ENCODE measurements around the gene CCDC172. TPM values are rescaled to one million over a fixed set of nuclear protein-coding genes. Genes with fewer than 3 reads are reported as not detected.

Gene CCDC172
- polyA plus RNA-seq, 2 donors: not detected

- H3K9me3 ChIP-seq (ENCODE audit: control insufficient read depth in 2 of 2, insufficient read depth in 1 of 2, low read depth in 1 of 2, low read length in 1 of 2): no peaks in the 10 kb centered on the region
- H3K4me3 ChIP-seq (ENCODE audit: low read depth in 1 of 2, low read length in 2 of 2): no peak overlapping the region
- WGBS, 2 donors: 78 to 81% methylated on average over 5 of the region's 5 CpGs
- no peak overlapping the region for H3K27ac ChIP-seq (ENCODE audit: low read depth in 2 of 2, low read length in 1 of 2)
- H3K36me3 ChIP-seq (ENCODE audit: control insufficient read depth in 2 of 2, insufficient read depth in 2 of 2, low read length in 1 of 2): no peaks in the 10 kb centered on the region
- H3K4me1 ChIP-seq (ENCODE audit: control insufficient read depth in 2 of 2, insufficient read depth in 2 of 2, low read length in 1 of 2): no peaks in the 10 kb centered on the region
- H3K27me3 ChIP-seq (ENCODE audit: control insufficient read depth in 1 of 2, insufficient read depth in 2 of 2, low read length in 2 of 2): no peaks in the 10 kb centered on the region
These were observed 86.1 kb downstream of the CCDC172 start for GRCh38 chr10:116410351-116410750.

- Histone ChIP-seq H3K27ac (ENCODE audit: low read depth in 2 of 2, low read length in 1 of 2) (no peak overlapping the region), H3K4me3 (ENCODE audit: low read depth in 1 of 2, low read length in 2 of 2) (no peak overlapping the region), H3K36me3 (ENCODE audit: control insufficient read depth in 2 of 2, insufficient read depth in 2 of 2, low read length in 1 of 2) (no peaks in the 10 kb centered on the region), H3K27me3 (ENCODE audit: control insufficient read depth in 1 of 2, insufficient read depth in 2 of 2, low read length in 2 of 2) (no peaks in the 10 kb centered on the region), H3K4me1 (ENCODE audit: control insufficient read depth in 2 of 2, insufficient read depth in 2 of 2, low read length in 1 of 2) (no peaks in the 10 kb centered on the region), H3K9me3 (ENCODE audit: control insufficient read depth in 2 of 2, insufficient read depth in 1 of 2, low read depth in 1 of 2, low read length in 1 of 2) (no peaks in the 10 kb centered on the region)
- WGBS, 2 donors: 54 to 64% methylated on average over 2 of the region's 2 CpGs
These were observed 93.6 kb downstream of the CCDC172 start for GRCh38 chr10:116417821-116418220.

GRCh38 chr10:116418389-116418788, 94.1 kb downstream of the CCDC172 start:
- no peak overlapping the region for H3K27ac ChIP-seq (ENCODE audit: low read depth in 2 of 2, low read length in 1 of 2)
- 63 to 65% methylated on average over 1 of the region's 1 CpG for WGBS, 2 donors
- no peak overlapping the region for H3K4me3 ChIP-seq (ENCODE audit: low read depth in 1 of 2, low read length in 2 of 2)
- no peaks in the 10 kb centered on the region for H3K36me3 ChIP-seq (ENCODE audit: control insufficient read depth in 2 of 2, insufficient read depth in 2 of 2, low read length in 1 of 2)
- H3K27me3 ChIP-seq (ENCODE audit: control insufficient read depth in 1 of 2, insufficient read depth in 2 of 2, low read length in 2 of 2): no peaks in the 10 kb centered on the region
- H3K4me1 ChIP-seq (ENCODE audit: control insufficient read depth in 2 of 2, insufficient read depth in 2 of 2, low read length in 1 of 2): no peaks in the 10 kb centered on the region
- H3K9me3 ChIP-seq (ENCODE audit: control insufficient read depth in 2 of 2, insufficient read depth in 1 of 2, low read depth in 1 of 2, low read length in 1 of 2): no peaks in the 10 kb centered on the region

GRCh38 chr10:116421815-116422214, 97.6 kb downstream of the CCDC172 start:
- Histone ChIP-seq H3K27ac (ENCODE audit: low read depth in 2 of 2, low read length in 1 of 2) (no peak overlapping the region), H3K4me3 (ENCODE audit: low read depth in 1 of 2, low read length in 2 of 2) (no peak overlapping the region), H3K9me3 (ENCODE audit: control insufficient read depth in 2 of 2, insufficient read depth in 1 of 2, low read depth in 1 of 2, low read length in 1 of 2) (peaks cover 0 to 2% of the 10 kb centered on the region in 2 donors), H3K36me3 (ENCODE audit: control insufficient read depth in 2 of 2, insufficient read depth in 2 of 2, low read length in 1 of 2) (no peaks in the 10 kb centered on the region), H3K4me1 (ENCODE audit: control insufficient read depth in 2 of 2, insufficient read depth in 2 of 2, low read length in 1 of 2) (no peaks in the 10 kb centered on the region), H3K27me3 (ENCODE audit: control insufficient read depth in 1 of 2, insufficient read depth in 2 of 2, low read length in 2 of 2) (peaks cover 0 to 3% of the 10 kb centered on the region in 2 donors)
- WGBS, 2 donors: 86 to 92% methylated on average over 1 of the region's 1 CpG

- H3K27ac ChIP-seq (ENCODE audit: low read depth in 2 of 2, low read length in 1 of 2): no peak within 1 kb of the TSS
- peaks cover 0 to 3% of the 10 kb centered on the region in 2 donors for H3K27me3 ChIP-seq (ENCODE audit: control insufficient read depth in 1 of 2, insufficient read depth in 2 of 2, low read length in 2 of 2)
- WGBS, 2 donors: 47 to 51% methylated on average over 2 of the region's 2 CpGs
- H3K9me3 ChIP-seq (ENCODE audit: control insufficient read depth in 2 of 2, insufficient read depth in 1 of 2, low read depth in 1 of 2, low read length in 1 of 2): peaks cover 0 to 2% of the 10 kb centered on the region in 2 donors
- no peaks in the 10 kb centered on the region for H3K4me1 ChIP-seq (ENCODE audit: control insufficient read depth in 2 of 2, insufficient read depth in 2 of 2, low read length in 1 of 2)
- no peak within 1 kb of the TSS for H3K4me3 ChIP-seq (ENCODE audit: low read depth in 1 of 2, low read length in 2 of 2)
- no peaks in the 10 kb centered on the region for H3K36me3 ChIP-seq (ENCODE audit: control insufficient read depth in 2 of 2, insufficient read depth in 2 of 2, low read length in 1 of 2)
These were observed 103.4 kb downstream of the CCDC172 start, which contains the start of gene PNLIPRP3 for GRCh38 chr10:116427671-116428070. PNLIPRP3 (plus strand) TSS chr10:116427847; CDS start chr10:116428013, 166 bp downstream.

GRCh38 chr10:116429288-116429977, 105.2 kb downstream of the CCDC172 start:
- Histone ChIP-seq H3K4me1 (ENCODE audit: control insufficient read depth in 2 of 2, insufficient read depth in 2 of 2, low read length in 1 of 2) (no peaks in the 10 kb centered on the region), H3K27me3 (ENCODE audit: control insufficient read depth in 1 of 2, insufficient read depth in 2 of 2, low read length in 2 of 2) (no peaks in the 10 kb centered on the region), H3K4me3 (ENCODE audit: low read depth in 1 of 2, low read length in 2 of 2) (peak overlapping the region in 1 of 2 donors; percentile 8), H3K36me3 (ENCODE audit: control insufficient read depth in 2 of 2, insufficient read depth in 2 of 2, low read length in 1 of 2) (no peaks in the 10 kb centered on the region), H3K27ac (ENCODE audit: low read depth in 2 of 2, low read length in 1 of 2) (no peak overlapping the region), H3K9me3 (ENCODE audit: control insufficient read depth in 2 of 2, insufficient read depth in 1 of 2, low read depth in 1 of 2, low read length in 1 of 2) (peaks cover 0 to under 1% of the 10 kb centered on the region in 2 donors)
- WGBS, 2 donors: 55 to 59% methylated on average over 4 of the region's 4 CpGs

Other genes starting within 250 kb of the CCDC172 start
- gene GFRA1, start 51.2 kb upstream of the CCDC172 start, polyA plus RNA-seq: 1 to 10 TPM in 1 of 2 donors, under 1 TPM in 1; 0.73 to 1.3 TPM
- gene PNLIPRP3, start 103.4 kb downstream of the CCDC172 start, polyA plus RNA-seq: 1 to 10 TPM; 2.6 to 7.9 TPM
- gene PNLIP, start 221.5 kb downstream of the CCDC172 start, polyA plus RNA-seq: under 1 TPM; 0.14 to 0.37 TPM